ENCODE data around the gene ZNF888. TPM values are rescaled to one million over a fixed set of nuclear protein-coding genes. Genes with fewer than 3 reads are reported as not detected.

Gene ZNF888
- total and polyA plus RNA-seq, 2 donors (not counting 1 experiment from before 2014, with no cell fraction given), result 2.7 to 15.6 TPM

GRCh38 chr19:52963247-52963618 lies 40.0 kb upstream of the ZNF888 start:
- Mint-ChIP-seq H3K4me1 (peaks cover 32% of the 10 kb centered on the region), H3K9me3 (ENCODE audit: insufficient read depth) (peaks cover 5% of the 10 kb centered on the region), H3K27ac (peak overlapping the region; percentile 92), H3K4me3 (peak overlapping the region; percentile 92), H3K27me3 (no peaks in the 10 kb centered on the region)
- ChIA-PET POLR2A (interaction anchor here (0.6 kb wide), 1 partner anchor 510 kb away, joined by 3 read pairs; the partner anchor contains the start of gene ZNF578), CTCF (interaction anchor here (0.9 kb wide), 2 partner anchors 20 to 726 kb away, joined by 3 read pairs; no protein-coding TSS in a partner anchor)
- peaks cover 3% of the 10 kb centered on the region for H4K20me1 ChIP-seq (ENCODE audit: control insufficient read depth, insufficient read depth, low read length, poor library complexity, severe bottlenecking)
- peak overlapping the region; percentile 34 to 69 for H3K27ac ChIP-seq (ENCODE audit: low read length in 2 of 2)
- peak overlapping the region; percentile 78 for H3K9ac ChIP-seq (ENCODE audit: low read length)
- peaks cover 6 to 22% of the 10 kb centered on the region in 2 experiments for H3K36me3 ChIP-seq (replicated peaks in 1 of 2; ENCODE audit: control extremely low read depth in 1 of 2, control insufficient read depth in 1 of 2, extremely low read depth in 1 of 2, insufficient read depth in 2 of 2, low read length in 1 of 2)
- H3K4me3 ChIP-seq (ENCODE audit: control extremely low read depth in 1 of 5, extremely low read depth in 1 of 5, insufficient read depth in 1 of 5, low read depth in 2 of 5, low read length in 4 of 5), result peak overlapping the region; percentile 59 to 92 (median 80)
- peaks cover 9 to 40% (median 36%) of the 10 kb centered on the region in 3 donors for H3K9me3 ChIP-seq (ENCODE audit: control extremely low read depth in 1 of 3, control insufficient read depth in 2 of 3, insufficient read depth in 1 of 3, low read length in 2 of 3)
- peaks cover 14 to 19% of the 10 kb centered on the region in 2 donors for H3K4me1 ChIP-seq (ENCODE audit: control insufficient read depth in 2 of 2, insufficient read depth in 2 of 2, low read length in 2 of 2)
- intact Hi-C loops (cut with micrococcal nuclease), result loop anchor here (1.0 to 5.0 kb wide), 5 partner anchors 30 to 325 kb away; partner anchors contain the start of genes ZNF160, ZNF83 and ZNF888
- peak overlapping the region; percentile 89 for H3K4me2 ChIP-seq (replicated peaks; ENCODE audit: low read depth, low read length, poor library complexity, severe bottlenecking)
- WGBS (ENCODE audit: insufficient coverage), result 0% methylated on average over 8 of the region's 12 CpGs
- DNase-seq (no peak), ATAC-seq (ENCODE audit: low read depth) (no peak)
- TF ChIP-seq EZH2 (IDR thresholded peaks at IDR 0.05; ENCODE audit: borderline replicate concordance, insufficient read depth, low read depth, low read length, poor library complexity, severe bottlenecking), result no peak
- TF ChIP-seq CTCF (IDR thresholded peaks at IDR 0.05), result no peak
- no peaks in the 10 kb centered on the region for H3K27me3 ChIP-seq (replicated peaks in 1 of 4; ENCODE audit: control extremely low read depth in 1 of 4, control insufficient read depth in 3 of 4, insufficient read depth in 4 of 4, low read length in 3 of 4)
- H2AFZ ChIP-seq (ENCODE audit: insufficient read depth, low read depth, low read length, poor library complexity, severe bottlenecking), result peak overlapping the region; percentile 94
- peaks cover 51% of the 10 kb centered on the region for H3K79me2 ChIP-seq (ENCODE audit: control insufficient read depth, insufficient read depth, low read length)

All from B cell (primary cell).